ENCODE data around the gene OTOP3.
A peak's percentile ranks its signal among the peaks of the same experiment; 100 is the strongest.
"Not testable (repeated sequence)": the region's sequence is repeated elsewhere in the genome, so short reads cannot be mapped to it uniquely, and the experiment has no call there.

Gene OTOP3

DNA sequence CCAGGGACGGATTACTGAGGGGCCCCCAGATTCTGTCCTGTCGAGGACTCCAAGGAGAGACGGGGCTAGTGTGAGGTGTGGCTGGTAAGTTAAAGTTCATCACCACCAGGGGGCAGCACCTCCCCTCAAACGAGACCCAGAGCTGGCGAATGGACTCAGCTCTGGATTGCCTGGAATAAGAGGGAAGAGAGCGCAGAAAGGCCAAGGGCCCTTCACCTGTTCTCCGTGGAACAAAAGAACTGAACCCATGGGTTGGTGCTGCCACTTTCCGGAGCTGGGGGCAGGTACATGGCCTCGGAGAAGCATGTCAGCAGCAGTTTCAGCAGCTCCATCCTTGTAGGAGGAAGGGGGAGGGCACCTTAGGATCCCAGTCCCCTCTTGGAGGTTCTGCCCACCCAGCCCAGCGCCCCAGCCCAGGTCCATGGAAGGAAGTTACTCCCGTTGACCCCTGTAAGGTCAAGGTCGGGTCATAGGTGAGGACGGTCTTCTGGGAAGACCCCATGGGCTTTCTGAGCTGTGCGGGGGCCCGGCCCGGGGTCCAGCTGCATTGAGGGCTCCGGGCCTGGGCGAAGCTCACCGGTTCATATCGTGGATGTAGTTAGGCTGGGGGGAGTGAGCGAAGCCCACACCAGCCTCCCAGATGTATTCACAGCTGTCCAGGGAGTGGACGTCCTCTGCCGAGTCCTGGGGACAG lies 26.1 kb downstream of the OTOP3 start:
- peak; percentile 77 for DNase-seq (ENCODE audit: low read depth)

- DNase-seq (ENCODE audit: low read depth): no peak
Measured at GRCh38 chr17:74962622-74963394, 27.1 kb downstream of the OTOP3 start.

DNA sequence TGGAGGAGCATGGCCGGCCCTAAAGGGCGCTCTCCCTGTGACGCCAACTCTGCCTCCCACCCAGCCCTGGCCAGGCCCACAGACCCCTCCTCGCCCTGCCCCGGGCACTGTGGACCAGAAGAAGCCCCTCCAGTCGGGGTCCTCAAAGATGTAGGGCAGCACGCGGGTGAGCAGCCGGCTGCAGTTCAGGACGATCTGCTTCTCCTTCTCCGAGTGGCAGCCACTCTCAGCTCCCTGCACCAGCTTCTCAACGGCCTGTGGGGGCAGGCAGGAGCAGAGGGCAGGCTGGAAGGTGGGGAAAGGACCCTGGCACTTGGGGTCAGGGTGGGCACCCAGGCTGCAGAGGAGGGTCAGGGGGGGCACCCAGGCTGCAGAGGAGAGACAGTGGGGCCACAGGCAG lies 28.0 kb downstream of the OTOP3 start:
- no peak for DNase-seq (ENCODE audit: low read depth)

GRCh38 chr17:74964246-74964761 lies 28.6 kb downstream of the OTOP3 start:
- no peak for DNase-seq (ENCODE audit: low read depth)

GRCh38 chr17:74964988-74965622 lies 29.4 kb downstream of the OTOP3 start:
- no peak for DNase-seq (ENCODE audit: low read depth)

DNA sequence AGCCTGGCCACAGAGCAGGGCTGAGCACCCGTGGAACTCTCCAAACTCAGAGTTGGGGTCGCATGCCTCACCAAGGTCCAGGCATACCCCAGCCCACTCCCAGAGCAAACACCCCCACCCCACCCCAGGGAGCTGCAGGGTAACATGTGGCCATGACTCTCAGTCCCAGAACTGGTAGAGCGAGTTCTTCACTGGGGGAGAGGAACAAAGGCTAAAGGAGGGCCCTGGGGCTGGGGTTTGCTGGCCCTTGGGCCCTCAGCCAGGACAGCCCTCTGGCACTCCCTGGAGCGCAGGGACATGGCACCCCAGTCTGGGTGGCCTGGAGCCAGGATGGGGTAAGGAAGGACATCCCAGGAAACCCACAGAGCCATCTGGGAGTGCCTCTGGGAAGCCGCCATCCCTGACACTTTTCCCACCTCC lies 32.7 kb downstream of the OTOP3 start:
- DNase-seq (ENCODE audit: low read depth): no peak

DNA sequence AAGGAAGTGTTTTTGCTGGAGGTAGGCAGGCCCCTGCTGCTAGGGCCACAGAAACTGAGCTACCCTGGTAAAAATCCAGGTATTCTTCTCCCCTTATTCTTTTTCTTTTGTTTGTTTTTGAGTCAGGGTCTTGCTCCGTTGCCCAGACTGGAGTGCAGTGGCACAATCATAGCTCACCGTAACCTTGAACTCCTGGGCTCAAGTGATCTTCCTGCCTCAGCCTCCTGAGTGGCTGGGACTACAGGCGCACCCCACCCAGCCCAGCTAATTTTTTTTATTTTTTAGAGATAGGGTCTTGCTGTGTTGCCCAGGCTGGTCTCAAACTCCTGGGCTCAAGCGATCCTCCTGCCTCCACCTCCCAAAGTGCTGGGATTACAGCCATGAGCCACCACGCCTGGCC lies 33.8 kb downstream of the OTOP3 start:
- DNase-seq (ENCODE audit: low read depth): not testable (repeated sequence)

- no peak for DNase-seq (ENCODE audit: low read depth)
Measured at GRCh38 chr17:74970395-74970794, 34.7 kb downstream of the OTOP3 start.

- no peak for DNase-seq (ENCODE audit: low read depth)
Measured at GRCh38 chr17:74971069-74971841, 35.6 kb downstream of the OTOP3 start.

- no peak for DNase-seq (ENCODE audit: low read depth)
Measured at GRCh38 chr17:74971842-74972106, 36.1 kb downstream of the OTOP3 start.

- no peak for DNase-seq (ENCODE audit: low read depth)
Measured at GRCh38 chr17:74972107-74972972, 36.6 kb downstream of the OTOP3 start, which contains the start of gene HID1. TSS of gene HID1 (minus strand) at chr17:74972759. CDS start at chr17:74972656, 103 bp downstream.

GRCh38 chr17:74972973-74973328 lies 37.3 kb downstream of the OTOP3 start:
- DNase-seq (ENCODE audit: low read depth): no peak

- DNase-seq (ENCODE audit: low read depth): no peak
Measured at GRCh38 chr17:74975943-74976342, 40.2 kb downstream of the OTOP3 start.

DNA sequence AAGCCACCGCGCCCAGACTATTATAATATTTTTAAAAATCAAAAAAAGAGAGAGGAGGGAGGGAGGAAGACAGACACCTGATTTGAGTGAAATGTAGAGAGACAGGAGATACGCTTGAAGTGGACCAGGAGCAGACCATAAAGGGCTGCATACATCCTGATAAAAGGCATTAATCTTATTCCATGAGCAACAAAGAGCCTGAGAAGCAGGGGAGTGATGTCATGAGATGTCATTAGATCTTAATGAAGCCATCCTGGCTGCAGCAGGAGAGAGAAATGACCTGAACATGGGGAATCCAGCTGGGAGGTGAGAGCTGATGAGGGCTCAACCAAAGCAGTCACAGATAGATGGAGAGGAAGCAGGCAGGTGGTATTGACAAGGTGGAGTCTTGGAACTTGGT lies 42.1 kb downstream of the OTOP3 start:
- DNase-seq (ENCODE audit: low read depth): no peak

DNA sequence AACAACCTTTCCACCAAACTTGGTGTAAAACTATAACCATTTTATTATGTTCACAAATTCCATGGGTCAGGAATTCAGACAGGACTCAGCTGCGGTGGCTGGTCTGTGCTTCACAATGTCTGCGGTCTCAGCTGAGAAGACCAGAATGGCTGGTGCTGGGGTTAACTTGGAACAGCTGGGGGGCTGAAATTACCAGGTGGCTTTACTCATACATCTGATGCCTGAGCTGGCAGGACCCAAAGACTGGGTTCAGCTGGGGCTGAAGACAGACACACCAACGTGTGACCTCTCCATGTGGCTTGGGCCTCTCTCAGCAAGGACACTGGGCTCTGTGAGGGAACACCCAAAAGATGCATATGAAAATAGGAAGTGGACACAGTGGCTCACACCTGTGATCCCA lies 42.5 kb downstream of the OTOP3 start:
- DNase-seq (ENCODE audit: low read depth): no peak

DNA sequence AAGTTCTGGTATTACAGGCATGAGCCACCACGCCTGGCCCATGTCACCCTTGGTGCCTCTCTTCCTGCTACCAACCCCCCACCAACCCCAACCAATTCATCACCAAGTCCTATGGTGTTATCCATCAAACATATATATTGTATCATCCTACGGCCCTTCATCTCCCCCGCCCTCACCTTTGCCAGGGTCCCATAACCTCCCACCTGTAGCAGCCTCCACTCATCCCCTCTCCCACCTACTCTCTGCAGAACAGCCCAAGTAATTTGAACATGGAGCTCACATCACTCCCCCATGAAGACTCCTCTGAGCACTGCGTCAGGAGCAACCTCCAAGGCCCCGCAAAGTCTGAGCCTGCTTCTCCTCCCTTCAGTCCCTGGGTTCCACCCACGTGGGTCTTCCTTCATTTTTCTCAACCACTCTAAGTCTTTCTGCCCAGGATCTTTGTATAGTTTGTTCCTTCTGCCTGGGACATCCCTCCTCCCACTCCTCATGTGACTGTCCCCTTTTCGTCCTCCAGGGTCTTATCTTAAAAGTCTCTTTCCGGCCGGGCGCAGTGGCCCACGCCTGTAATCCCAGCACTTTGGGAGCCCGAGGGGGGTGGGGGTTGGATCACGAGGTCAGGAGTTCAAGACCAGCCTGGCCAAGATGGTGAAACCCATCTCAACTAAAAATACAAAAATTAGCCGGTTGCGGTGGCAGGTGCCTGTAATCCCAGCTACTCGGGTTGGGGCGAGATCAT lies 43.9 kb downstream of the OTOP3 start:
- DNase-seq (ENCODE audit: low read depth): no peak

GRCh38 chr17:74981318-74981978 lies 45.8 kb downstream of the OTOP3 start:
- DNase-seq (ENCODE audit: low read depth): no peak

- peak; percentile 64 for DNase-seq (ENCODE audit: low read depth)
Measured at GRCh38 chr17:74981979-74982662, 46.4 kb downstream of the OTOP3 start.

DNA sequence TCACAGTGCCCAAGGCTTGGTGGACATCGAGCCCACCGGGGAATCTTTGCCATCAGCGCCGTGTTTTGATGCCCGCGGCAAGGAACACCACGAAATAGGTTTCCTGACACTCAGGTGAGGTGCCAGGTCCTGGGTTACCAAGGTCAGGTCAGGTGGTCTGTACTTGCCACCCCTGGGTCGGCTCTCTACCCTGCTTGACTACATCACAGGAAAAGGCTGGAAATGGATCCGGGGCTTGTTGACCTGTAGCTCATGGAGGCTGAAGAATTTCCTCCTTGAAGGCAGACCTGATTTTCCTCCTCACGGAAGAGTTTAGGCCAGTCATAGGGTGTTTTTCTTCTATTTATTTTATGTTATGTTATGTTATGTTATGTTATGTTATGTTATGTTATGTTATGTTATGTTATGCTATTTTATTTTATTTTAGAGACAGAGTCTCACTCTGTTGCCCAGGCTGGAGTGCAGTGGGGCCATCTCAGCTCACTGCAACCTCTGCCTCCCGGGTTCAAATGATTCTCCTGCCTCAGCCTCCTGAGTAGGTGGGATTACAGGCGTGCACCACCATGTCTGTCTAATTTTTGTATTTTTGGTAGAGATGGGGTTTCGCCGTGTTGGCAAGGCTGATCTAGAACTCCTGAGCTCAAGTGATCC lies 47.1 kb downstream of the OTOP3 start:
- DNase-seq (ENCODE audit: low read depth): not testable (repeated sequence)
